HepG2 (cell line): ENCODE data around the gene DRAM1. TPM values are rescaled to one million over a fixed set of nuclear protein-coding genes. Genes with fewer than 3 reads are reported as not detected.
"Not testable (repeated sequence)": the region's sequence is repeated elsewhere in the genome, so short reads cannot be mapped to it uniquely, and the experiment has no call there.

ENCODE experiments used
- ATAC-seq: fragments of 200-7000 bp; cut with Tn5 transposase; 3 replicates; pipeline ENCODE4 v1.9.1; 2020; ENCODE audit warnings: mild to moderate bottlenecking, moderate library complexity
- BruUV-seq: library from RNA; stranded (reverse); fragments of 400-500 nt; replicated peaks from 2 replicates; lab custom pipeline; 2021; lab: Mats Ljungman, UMichigan
- CTCF ChIA-PET: fragments of 300-600 bp; formaldehyde crosslinking; extraction: SDS; loops from one replicate; lab custom pipeline; 2021; ENCODE audit warnings: low total read pairs, inconsistent platforms, low intra/inter-chr PET ratio; lab: Yijun Ruan, JAX
- POLR2A ChIA-PET: fragments of 350-600 bp; sonication (Branson Sonifier 250); formaldehyde crosslinking; loops from one replicate; lab custom pipeline; 2020; ENCODE audit warnings: antibody characterized with exemption, inconsistent platforms; lab: Yijun Ruan, JAX
- DNase-seq: peaks from one replicate; pipeline ENCODE4 v3.0.0-alpha.2; 2015; ENCODE audit warnings: low spot score
- FAIRE-seq: peaks from 3 replicates; lab custom pipeline; 2011; peaks lifted over from hg19 to GRCh38; lab: Jason Lieb, UNC
- H2AFZ ChIP-seq: one replicate; pipeline ENCODE4 v1.6.1; 2011; ENCODE audit warnings: low read length, inconsistent platforms
- H3K27ac ChIP-seq: fragments of 300-600 bp; 3 replicates; pipeline ENCODE4 v1.8.0; 2011; ENCODE audit warnings: mixed run types, mild to moderate bottlenecking, mixed read lengths, low read length, inconsistent platforms; ENCODE audit not compliant: insufficient read depth; ENCODE audit errors: extremely low read length
- H3K27me3 ChIP-seq, 2 experiments: fragments of 200-600 bp in 1 of 2; 2 replicates in 1 of 2; 3 replicates in 1 of 2; pipeline versions ENCODE4 v1.6.0 to v1.8.0; 2011; ENCODE audit warnings: low read length in 2 of 2, mild to moderate bottlenecking in 2 of 2, moderate library complexity in 2 of 2, inconsistent platforms in 1 of 2; ENCODE audit not compliant: insufficient read depth in 2 of 2, control insufficient read depth in 1 of 2
- H3K36me3 ChIP-seq, 2 experiments: fragments of 200-600 bp in 1 of 2; replicated peaks in 1 of 2; 2 replicates in 1 of 2; 3 replicates in 1 of 2; pipeline versions ENCODE4 v1.5.1 to v1.8.0; 2011; ENCODE audit warnings: low read length in 2 of 2, inconsistent platforms in 1 of 2; ENCODE audit not compliant: insufficient read depth in 2 of 2, control insufficient read depth in 1 of 2
- H3K4me1 ChIP-seq: 2 replicates; pipeline ENCODE4 v1.5.1; 2012; ENCODE audit warnings: low read length, inconsistent platforms; ENCODE audit not compliant: insufficient read depth
- H3K4me2 ChIP-seq: 2 replicates; pipeline ENCODE4 v1.6.0; 2011; ENCODE audit warnings: low read depth, low read length, inconsistent platforms
- H3K4me3 ChIP-seq, 3 experiments: fragments of 200-600 bp in 1 of 3; sonication (generic), shearing (Covaris generic) in 1 of 3; replicated peaks in 1 of 3; 2 replicates each; pipeline ENCODE4 v1.5.1; 2011 to 2016; ENCODE audit warnings: low read length in 3 of 3, inconsistent platforms in 2 of 3, low read depth in 2 of 3, mild to moderate bottlenecking in 2 of 3, control low read depth in 1 of 3, mixed read lengths in 1 of 3; ENCODE audit not compliant: insufficient read depth in 1 of 3
- H3K79me2 ChIP-seq: one replicate; pipeline ENCODE4 v1.6.1; 2011; ENCODE audit warnings: low read length, inconsistent platforms; ENCODE audit not compliant: insufficient read depth
- H3K9ac ChIP-seq: 2 replicates; pipeline ENCODE4 v1.6.0; 2011; ENCODE audit warnings: mild to moderate bottlenecking, low read depth, low read length, inconsistent platforms; ENCODE audit not compliant: insufficient read depth
- H3K9me3 ChIP-seq: 2 replicates; pipeline ENCODE4 v1.5.1; 2012; ENCODE audit warnings: mild to moderate bottlenecking, low read length
- H4K20me1 ChIP-seq: 2 replicates; pipeline ENCODE4 v1.6.0; 2011; ENCODE audit warnings: inconsistent platforms, mild to moderate bottlenecking, low read length, moderate library complexity; ENCODE audit not compliant: insufficient read depth
- EHMT2 ChIP-seq: fragments of 200-600 bp; sonication (generic); IDR thresholded peaks from 2 replicates; pipeline ENCODE4 v1.7.0; 2017; ENCODE audit warnings: antibody characterized with exemption, low read depth, low read length, borderline replicate concordance
- JDP2 ChIP-seq: sonication (generic); formaldehyde crosslinking; IDR thresholded peaks from 2 replicates; pipeline ENCODE4 v1.8.1; 2022; ENCODE audit warnings: missing genetic modification reagents, borderline replicate concordance
- POLR2A ChIP-seq, 2 experiments: IDR thresholded peaks; 2 replicates each; pipeline ENCODE4 v1.6.1; 2011; ENCODE audit warnings: low read depth in 2 of 2, low read length in 2 of 2, mild to moderate bottlenecking in 1 of 2, moderate library complexity in 1 of 2; ENCODE audit not compliant: insufficient read depth in 1 of 2
- ZNF101 ChIP-seq: sonication (generic); formaldehyde crosslinking; IDR thresholded peaks from 2 replicates; pipeline ENCODE4 v1.4.0; 2020; ENCODE audit warnings: mild to moderate bottlenecking, low read depth, missing genetic modification reagents, borderline replicate concordance
- ZNF678 ChIP-seq: sonication (generic); formaldehyde crosslinking; IDR thresholded peaks from 2 replicates; pipeline ENCODE4 v1.4.0; 2020; ENCODE audit warnings: mild to moderate bottlenecking, missing genetic modification reagents
- WGBS: methylation state at CpG from one replicate; pipeline ENCODE4 v1.1.6; 2017; ENCODE audit warnings: low lambda C conversion rate; 5-methylcytosine and 5-hydroxymethylcytosine counted together
- in situ Hi-C: cut with HindIII; loops from 2 replicates; pipeline ENCODE4 v1.10.0; 2017; ENCODE audit warnings: low pct_unique_long_range_greater_than_20kb; ENCODE audit not compliant: extremely low pct_ligation_motif_present
- intact Hi-C: fragments of 100-400 bp; cut with micrococcal nuclease; formaldehyde crosslinking; loops from one replicate; pipeline ENCODE4 v1.10.0; 2022; ENCODE audit not compliant: unreplicated experiment
- polyA plus RNA-seq, 8 experiments: library from polyadenylated mRNA; depleted of rRNA in 3 of 8; stranded (reverse) in 7 of 8; unstranded in 1 of 8; fragments of >200 nt; fragmentation: Illumina TruSeq in 4 of 8; extraction: Trizol in 4 of 8; gene quantifications; 2 replicates each; pipeline versions ENCODE4 v1.2.1 to v1.2.3, GENCODE V29; 2011 to 2016; ENCODE audit warnings: low read depth in 4 of 8, missing spikeins in 1 of 8, mixed read lengths in 1 of 8; ENCODE audit not compliant: insufficient read depth in 1 of 8
- total RNA-seq, 5 experiments: library from RNA; depleted of rRNA; stranded (reverse); fragments of >200 nt; fragmentation: Illumina TruSeq; extraction: Trizol; gene quantifications; 2 replicates each; pipeline ENCODE4 v1.2.3, GENCODE V29; 2016; ENCODE audit warnings: low read depth in 1 of 5

DRAM1 gene
- total and polyA plus RNA-seq, 2 of the 13 experiments (the other 11 are each of a cell fraction or from before 2014, with no cell fraction given): 20.9 to 32.6 TPM

- intact Hi-C loops: no loop called here
- CTCF ChIA-PET: no interaction called here
Observed at GRCh38 chr12:101884174-101884573, 6.8 kb downstream of the DRAM1 start.

GRCh38 chr12:101884781-101885340 lies 7.5 kb downstream of the DRAM1 start:
- H3K79me2 ChIP-seq: peaks cover 41% of the 10 kb centered on the region
- intact Hi-C loops, BruUV-seq: not testable (repeated sequence)

More at GRCh38 chr12:101884174-101884573, 6.8 kb downstream of the DRAM1 start:
- H3K4me2 ChIP-seq: no peak overlapping the region
- peaks cover 2 to 4% of the 10 kb centered on the region in 2 experiments; a peak in 1 of 5 replicates for H3K36me3 ChIP-seq
- H2AFZ ChIP-seq: no peak overlapping the region
- TF ChIP-seq POLR2A (IDR thresholded peaks at IDR 0.05; ENCODE audit: insufficient read depth in 1 of 2, low read depth in 2 of 2, low read length in 2 of 2): no peak
- TF ChIP-seq ZNF101 (CRISPR knock-in tag): no peak
- TF ChIP-seq EHMT2: no peak
- no peak for TF ChIP-seq ZNF678 (CRISPR knock-in tag)
- no peak for TF ChIP-seq JDP2 (CRISPR knock-in tag)
- peaks cover 45% of the 10 kb centered on the region for H3K79me2 ChIP-seq
- ATAC-seq (no peak), FAIRE-seq (no peak), DNase-seq (no peak)
- in situ Hi-C loops: no loop called here
- POLR2A ChIA-PET: no interaction called here
- no peaks in the 10 kb centered on the region for H3K27me3 ChIP-seq
- no peak overlapping the region for H3K27ac ChIP-seq
- 93% methylated on average over 3 of the region's 3 CpGs for WGBS
- H3K4me1 ChIP-seq: peaks cover 80% of the 10 kb centered on the region
- H3K4me3 ChIP-seq: no peak overlapping the region
- no peaks in the 10 kb centered on the region for H3K9me3 ChIP-seq
- no TSS peak for BruUV-seq
- H3K9ac ChIP-seq: no peak overlapping the region
- H4K20me1 ChIP-seq: no peaks in the 10 kb centered on the region

More at GRCh38 chr12:101884781-101885340, 7.5 kb downstream of the DRAM1 start:
- H3K4me1 ChIP-seq: peaks cover 79% of the 10 kb centered on the region
- ATAC-seq, in situ Hi-C loops, H2AFZ ChIP-seq, H3K4me2 ChIP-seq, H3K9ac ChIP-seq, DNase-seq, POLR2A ChIA-PET, H4K20me1 ChIP-seq, H3K4me3 ChIP-seq, H3K9me3 ChIP-seq, CTCF ChIA-PET, H3K27ac ChIP-seq, H3K27me3 ChIP-seq, FAIRE-seq, H3K36me3 ChIP-seq: not testable (repeated sequence)
- WGBS: 96% methylated on average over 10 of the region's 10 CpGs
